ENCODE results near the gene GLI3.

GLI3 gene

GRCh38 chr7:42236976-42237810 is at the start of gene GLI3:
Gene GLI3 (minus strand): TSS chr7:42237209. CDS start chr7:42223253, 13,956 bp downstream.
- peak; percentile 57 for DNase-seq (ENCODE audit: low spot score)

- DNase-seq (ENCODE audit: low spot score), result no peak
These were observed 48.4 kb upstream of the GLI3 start for GRCh38 chr7:42285383-42285824.

GRCh38 chr7:42283553-42283952 is 46.5 kb upstream of the GLI3 start:
- DNase-seq (ENCODE audit: low spot score), result no peak

DNA sequence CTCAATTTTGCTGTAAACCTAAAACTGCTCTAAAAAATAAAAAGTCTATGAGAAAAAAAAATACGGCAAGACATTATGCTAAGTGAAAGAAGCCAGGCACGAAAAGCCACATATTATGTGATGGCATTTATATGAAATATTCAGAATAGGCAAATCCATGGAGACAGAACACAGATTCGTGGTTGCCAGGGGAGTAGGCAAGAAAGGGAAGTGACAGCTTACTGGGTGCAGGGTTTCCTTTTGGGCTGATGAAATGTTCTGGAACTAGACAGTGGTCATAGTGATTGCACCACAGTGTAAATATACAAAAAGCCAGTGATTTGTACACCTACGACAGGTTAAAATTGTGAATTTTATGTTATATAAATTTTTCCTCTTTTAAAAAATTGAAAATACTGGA is 41.3 kb upstream of the GLI3 start:
- DNase-seq (ENCODE audit: low spot score), result no peak

DNA sequence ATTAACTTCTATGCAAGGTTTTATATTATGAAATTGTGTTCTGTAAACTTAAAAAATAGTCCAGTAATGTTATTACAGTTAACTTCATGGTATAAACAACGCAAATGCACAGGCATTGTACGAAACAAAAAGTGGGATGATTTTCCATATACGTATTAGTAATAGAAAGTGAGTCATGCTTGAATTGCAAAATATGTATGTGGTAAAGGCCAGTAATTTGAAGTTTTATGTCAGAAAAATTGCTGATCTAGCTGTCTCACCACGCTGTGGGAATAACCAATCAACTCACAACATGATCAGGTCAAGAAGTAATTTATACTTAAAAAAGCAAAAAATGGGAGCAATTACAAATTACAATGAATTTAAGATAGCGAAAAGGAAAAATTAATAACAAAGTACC is 37.0 kb upstream of the GLI3 start:
- no peak for DNase-seq (ENCODE audit: low spot score)

DNA sequence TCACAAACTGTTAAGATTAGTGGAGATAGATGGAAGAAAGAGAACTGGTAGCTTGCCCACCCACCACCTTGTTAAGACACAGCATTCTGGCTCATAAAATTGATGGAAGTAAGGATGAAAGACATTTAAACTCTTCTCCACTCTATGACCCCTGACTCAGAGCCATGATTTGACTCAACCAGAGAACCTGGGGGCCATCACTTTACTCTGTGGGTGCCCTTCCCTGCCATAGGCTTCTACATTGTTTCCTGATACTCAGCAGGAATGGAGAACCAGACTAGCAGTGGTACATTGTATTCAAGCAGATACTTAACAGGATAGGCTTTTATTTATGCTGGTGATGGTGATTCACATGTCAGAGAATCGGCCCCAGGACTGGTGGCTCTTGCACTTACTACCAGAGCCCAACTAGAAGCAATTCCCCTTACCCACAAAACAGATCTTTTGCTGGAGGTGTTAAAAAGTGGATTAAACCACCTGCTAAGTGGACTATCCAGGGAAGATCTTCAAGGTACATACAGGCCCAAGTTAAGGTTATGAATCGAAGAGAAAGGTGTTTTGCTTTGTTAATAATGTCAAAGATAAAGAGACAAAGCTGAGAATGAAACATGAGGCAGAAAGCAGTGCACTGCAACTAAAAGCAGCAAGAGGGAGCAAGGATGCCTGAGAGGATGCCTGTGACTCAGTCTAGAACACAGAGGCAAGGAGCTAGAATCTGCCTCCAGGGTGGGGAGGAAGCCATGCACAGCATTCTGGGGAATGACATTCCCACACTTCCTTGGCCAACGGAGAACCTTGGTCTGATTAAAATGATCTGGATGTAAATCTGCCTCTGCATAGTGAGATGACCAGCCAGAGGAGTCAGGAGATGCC is 36.0 kb upstream of the GLI3 start:
- no peak for DNase-seq (ENCODE audit: low spot score)

- DNase-seq (ENCODE audit: low spot score), result no peak
These were observed 32.2 kb upstream of the GLI3 start for GRCh38 chr7:42269161-42269560.

- no peak for DNase-seq (ENCODE audit: low spot score)
These were observed 27.7 kb upstream of the GLI3 start for GRCh38 chr7:42264702-42265101.

GRCh38 chr7:42263971-42264370 is 27.0 kb upstream of the GLI3 start:
- no peak for DNase-seq (ENCODE audit: low spot score)

DNA sequence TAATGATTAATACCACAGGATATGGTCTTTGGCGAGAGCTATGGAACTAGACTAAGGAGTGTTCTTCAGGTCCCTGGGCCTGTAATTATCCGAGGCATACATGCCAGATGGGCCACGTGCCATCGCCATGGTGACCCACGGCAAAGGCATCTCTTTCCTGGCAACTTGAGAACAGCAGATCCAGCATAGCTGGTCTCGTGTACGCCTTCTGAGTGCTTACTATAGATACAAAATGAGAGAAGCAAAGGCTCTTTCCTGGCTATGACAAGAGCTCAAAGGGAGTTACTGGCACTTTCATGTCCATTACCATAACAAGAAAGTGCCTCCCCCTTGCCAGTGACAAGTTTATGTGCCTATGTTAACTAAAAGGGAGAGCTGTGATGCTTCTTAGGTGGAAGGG is 26.0 kb upstream of the GLI3 start:
- DNase-seq (ENCODE audit: low spot score), result no peak

DNA sequence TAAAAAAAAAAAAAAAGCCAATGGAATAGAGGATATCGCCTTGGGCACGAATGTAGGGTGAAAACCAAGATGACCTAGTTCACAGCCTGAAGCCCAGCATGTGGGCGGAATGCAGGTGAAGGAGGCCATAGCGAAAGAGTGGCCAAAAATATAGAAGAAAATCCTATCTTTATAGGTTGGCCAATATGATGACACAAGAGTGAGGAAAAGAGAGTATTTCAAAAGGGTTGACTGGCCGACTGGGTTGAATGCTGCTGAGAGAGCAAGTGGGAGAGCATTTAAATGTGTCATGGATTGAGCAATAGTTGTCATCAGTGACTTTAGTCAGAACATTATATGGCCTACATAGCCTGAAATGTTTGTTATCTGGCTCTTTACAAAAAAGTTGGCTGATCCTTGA is 17.2 kb upstream of the GLI3 start:
- no peak for DNase-seq (ENCODE audit: low spot score)

GRCh38 chr7:42253316-42253715 is 16.3 kb upstream of the GLI3 start:
- no peak for DNase-seq (ENCODE audit: low spot score)

DNA sequence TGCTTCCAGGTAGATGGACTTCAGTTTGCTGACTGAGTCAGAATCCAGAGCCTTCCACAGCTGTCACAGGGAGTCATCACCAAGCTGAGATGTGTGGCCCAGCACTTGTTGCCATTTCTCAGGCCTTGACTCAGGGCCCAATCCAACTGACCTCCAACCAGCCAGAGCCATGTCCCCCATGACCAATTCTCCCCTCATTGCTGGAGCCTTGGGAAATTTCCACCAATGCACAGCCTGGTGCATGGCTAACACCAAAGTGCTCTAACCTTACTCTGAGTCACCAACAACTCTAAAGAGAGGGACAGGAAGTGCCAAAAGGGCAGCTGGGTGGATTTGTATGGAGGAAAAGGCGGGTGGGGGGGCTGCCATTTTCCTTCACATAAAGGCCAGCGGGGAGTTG is 13.4 kb upstream of the GLI3 start:
- no peak for DNase-seq (ENCODE audit: low spot score)

- no peak for DNase-seq (ENCODE audit: low spot score)
These were observed 11.6 kb upstream of the GLI3 start for GRCh38 chr7:42248579-42248978.

GRCh38 chr7:42247301-42247700 is 10.3 kb upstream of the GLI3 start:
- no peak for DNase-seq (ENCODE audit: low spot score)

- no peak for DNase-seq (ENCODE audit: low spot score)
These were observed 7.8 kb upstream of the GLI3 start for GRCh38 chr7:42244828-42245227.

DNA sequence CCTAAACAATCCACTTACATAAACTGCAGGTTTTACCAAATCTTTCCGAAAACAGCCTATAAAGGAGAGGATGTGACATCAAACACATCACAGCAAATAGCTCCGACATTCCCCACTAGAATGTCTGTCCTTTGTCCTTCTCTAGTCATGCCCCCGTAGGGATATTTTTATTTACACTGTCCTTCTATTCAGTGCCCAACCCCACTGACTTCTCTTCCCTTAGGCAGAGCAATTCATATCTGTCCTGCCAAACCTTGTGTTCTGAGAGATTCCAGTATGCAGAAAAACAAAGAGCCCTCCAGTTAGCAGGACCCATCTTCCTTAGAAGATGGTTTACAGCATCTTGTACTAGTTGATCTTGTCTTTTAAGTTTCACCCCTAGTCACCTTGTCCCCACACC is 5.4 kb upstream of the GLI3 start:
- DNase-seq (ENCODE audit: low spot score), result no peak

GRCh38 chr7:42241424-42241823 is 4.4 kb upstream of the GLI3 start:
- no peak for DNase-seq (ENCODE audit: low spot score)

DNA sequence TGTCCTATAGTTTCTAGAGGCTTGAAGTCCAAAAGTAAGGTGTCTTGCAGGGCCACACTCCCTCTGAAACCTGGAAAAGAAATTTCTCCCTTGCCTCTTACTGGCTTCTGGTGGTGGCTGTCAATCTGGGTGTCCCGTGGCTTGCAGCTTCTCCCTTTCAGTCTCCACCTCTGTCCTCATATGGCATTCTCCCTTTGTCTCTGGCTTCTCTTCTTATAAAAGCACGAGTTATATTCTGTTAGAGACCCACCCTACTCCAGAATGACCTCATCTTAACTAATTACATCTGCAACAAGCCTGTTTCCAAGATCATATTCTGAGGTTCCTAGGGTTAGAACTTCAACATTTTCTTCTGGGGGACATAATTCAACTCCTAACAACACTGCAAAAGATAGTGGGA is 3.4 kb upstream of the GLI3 start:
- DNase-seq (ENCODE audit: low spot score), result no peak

DNA sequence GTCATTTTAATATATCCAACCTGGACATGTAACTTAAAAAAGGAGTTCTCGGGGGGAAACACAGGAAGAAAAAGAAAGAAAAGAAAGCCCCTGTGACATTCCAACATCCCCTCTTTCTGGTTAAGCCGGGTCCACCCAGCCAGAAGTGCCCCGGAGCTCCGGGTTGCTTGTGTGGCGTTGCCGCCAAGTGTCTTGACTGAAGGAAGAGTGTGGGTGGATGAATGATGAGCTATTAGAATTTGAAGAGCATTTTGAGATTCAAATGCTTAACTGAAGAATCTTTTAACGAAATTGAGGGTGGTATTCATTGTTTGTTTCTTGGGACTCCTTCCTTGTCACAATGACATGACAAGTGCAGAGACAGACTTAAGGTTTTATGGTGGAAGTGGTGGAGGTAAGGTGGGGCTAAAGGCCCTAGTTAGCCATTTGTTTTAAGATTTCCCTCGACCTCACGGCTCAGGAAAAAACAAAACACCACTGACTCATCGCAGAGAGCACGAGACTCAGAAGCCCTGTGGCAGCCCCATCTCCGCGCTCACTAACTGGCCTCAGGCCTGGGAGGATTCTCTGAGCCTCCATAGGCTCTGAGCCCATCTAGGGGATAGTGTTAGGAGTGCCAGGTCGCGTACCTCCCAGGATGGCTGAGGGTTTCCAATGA is 1.8 kb upstream of the GLI3 start:
- DNase-seq (ENCODE audit: low spot score), result no peak

DNA sequence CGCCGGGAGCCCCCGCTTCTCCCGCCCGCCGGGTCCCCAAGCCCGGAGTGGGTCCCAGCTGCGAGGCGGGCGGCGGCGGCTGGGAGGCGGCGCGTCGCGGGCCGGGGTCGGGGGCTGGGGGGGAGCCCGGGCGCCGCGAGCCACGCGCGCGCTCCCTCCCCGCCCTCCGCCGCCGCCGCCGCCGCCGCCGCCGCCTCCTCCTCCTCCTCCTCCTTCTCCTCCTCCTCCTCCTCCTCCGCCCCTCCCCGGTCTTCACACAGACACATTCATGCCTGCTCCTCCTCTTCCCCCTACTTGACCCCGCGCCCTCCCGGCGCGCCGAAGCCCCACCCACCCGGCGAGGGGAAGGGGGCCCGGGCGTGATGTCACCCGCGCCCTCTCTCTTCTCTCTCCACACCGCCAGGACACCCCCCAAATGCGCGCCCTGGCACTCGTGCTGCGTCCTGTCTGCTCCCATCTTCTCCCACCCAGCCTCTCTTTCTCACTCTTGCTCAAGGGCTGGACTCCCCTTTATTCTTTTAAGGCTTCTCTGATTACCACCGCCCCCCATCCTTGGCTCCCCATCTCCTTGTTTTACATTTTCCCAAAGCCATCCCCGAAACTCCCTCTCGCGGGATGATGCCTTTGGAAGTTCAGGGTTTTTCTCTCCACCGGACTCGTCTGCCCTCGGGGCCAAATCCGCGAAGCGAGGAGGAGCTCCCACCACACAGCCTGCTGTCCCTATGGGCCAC is 967 bp upstream of the GLI3 start:
- peak; percentile 9 for DNase-seq (ENCODE audit: low spot score)
